NT2/D1 (cell line): ENCODE data around the gene TSHZ1.

Experiments
- YY1 ChIP-seq: IDR thresholded peaks from 2 replicates; pipeline ENCODE4 v1.6.1; 2011; ENCODE audit not compliant: insufficient read length, insufficient read depth
- ZNF274 ChIP-seq: IDR thresholded peaks from 2 replicates; pipeline ENCODE4 v1.6.1; 2011; ENCODE audit warnings: mild to moderate bottlenecking, low read depth, low read length

- TF ChIP-seq ZNF274 = no peak
- no peak for TF ChIP-seq YY1
Measured at GRCh38 chr18:75192899-75193298, 17.7 kb upstream of the TSHZ1 start.
